GM21515 (cell line): ENCODE measurements around the gene GRM4.

Experiments
- ATAC-seq: cut with Tn5 transposase; IDR thresholded peaks from one replicate; pipeline ENCODE4 v1.9.1; 2021; ENCODE audit not compliant: unreplicated experiment

The GRM4 gene

GRCh38 chr6:34157851-34158250 is 12.0 kb upstream of the GRM4 start:
- ATAC-seq = no peak

GRCh38 chr6:34157236-34157830 is 11.4 kb upstream of the GRM4 start:
- ATAC-seq = no peak

- no peak for ATAC-seq
Observed at GRCh38 chr6:34155471-34156300, 9.8 kb upstream of the GRM4 start.

- ATAC-seq = no peak
Observed at GRCh38 chr6:34154668-34155447, 9.0 kb upstream of the GRM4 start.

- no peak for ATAC-seq
Observed at GRCh38 chr6:34152806-34153520, 7.1 kb upstream of the GRM4 start.

- no peak for ATAC-seq
Observed at GRCh38 chr6:34152042-34152524, 6.2 kb upstream of the GRM4 start.

- no peak for ATAC-seq
Observed at GRCh38 chr6:34151321-34152041, 5.6 kb upstream of the GRM4 start.

GRCh38 chr6:34150766-34151165 is 4.9 kb upstream of the GRM4 start:
- ATAC-seq = no peak

- no peak for ATAC-seq
Observed at GRCh38 chr6:34149831-34150400, 4.0 kb upstream of the GRM4 start.

GRCh38 chr6:34149452-34149810 is 3.5 kb upstream of the GRM4 start:
- ATAC-seq = no peak

GRCh38 chr6:34148631-34149451 is 3.0 kb upstream of the GRM4 start:
- ATAC-seq = no peak

GRCh38 chr6:34147906-34148630 is 2.2 kb upstream of the GRM4 start:
- ATAC-seq = no peak

- no peak for ATAC-seq
Observed at GRCh38 chr6:34146801-34147592, 1.1 kb upstream of the GRM4 start.

GRCh38 chr6:34145161-34146020 is 496 bp downstream of the GRM4 start:
- ATAC-seq = no peak

GRCh38 chr6:34144581-34145160 is 1.2 kb downstream of the GRM4 start:
- no peak for ATAC-seq

- no peak for ATAC-seq
Observed at GRCh38 chr6:34143884-34144580, 1.9 kb downstream of the GRM4 start.
